ENCODE measurements around the gene OPCML.

DNA sequence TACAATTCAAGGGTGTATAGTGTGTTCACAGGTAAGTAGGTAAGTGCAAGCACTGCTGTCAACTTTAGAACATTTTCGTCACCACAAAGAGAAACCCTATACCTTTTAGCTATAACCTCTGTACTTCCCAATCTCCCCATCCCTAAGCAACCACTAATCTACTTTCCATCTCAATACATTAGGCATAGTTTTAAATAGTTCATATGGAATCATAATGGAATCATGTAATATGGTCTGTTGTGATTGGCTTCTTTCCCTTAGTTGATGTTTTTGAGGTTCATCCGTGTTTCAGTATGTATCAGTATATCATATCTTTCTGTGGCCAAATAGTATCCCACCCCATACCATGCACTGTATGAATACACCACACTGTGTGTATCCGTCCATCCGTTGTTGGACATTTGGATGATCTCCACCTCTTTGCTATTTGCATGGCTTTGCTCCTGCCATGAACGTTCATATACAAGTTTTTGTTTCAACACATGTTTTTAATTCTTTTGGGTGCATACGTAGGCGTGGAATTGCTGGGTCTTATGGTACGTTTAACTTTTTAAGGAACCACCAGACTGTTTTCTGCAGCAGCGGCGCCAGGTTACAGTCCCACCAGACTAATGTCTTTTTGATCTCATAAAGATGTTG is 27.7 kb upstream of the OPCML start:
- TF ChIP-seq, protein P1, sequence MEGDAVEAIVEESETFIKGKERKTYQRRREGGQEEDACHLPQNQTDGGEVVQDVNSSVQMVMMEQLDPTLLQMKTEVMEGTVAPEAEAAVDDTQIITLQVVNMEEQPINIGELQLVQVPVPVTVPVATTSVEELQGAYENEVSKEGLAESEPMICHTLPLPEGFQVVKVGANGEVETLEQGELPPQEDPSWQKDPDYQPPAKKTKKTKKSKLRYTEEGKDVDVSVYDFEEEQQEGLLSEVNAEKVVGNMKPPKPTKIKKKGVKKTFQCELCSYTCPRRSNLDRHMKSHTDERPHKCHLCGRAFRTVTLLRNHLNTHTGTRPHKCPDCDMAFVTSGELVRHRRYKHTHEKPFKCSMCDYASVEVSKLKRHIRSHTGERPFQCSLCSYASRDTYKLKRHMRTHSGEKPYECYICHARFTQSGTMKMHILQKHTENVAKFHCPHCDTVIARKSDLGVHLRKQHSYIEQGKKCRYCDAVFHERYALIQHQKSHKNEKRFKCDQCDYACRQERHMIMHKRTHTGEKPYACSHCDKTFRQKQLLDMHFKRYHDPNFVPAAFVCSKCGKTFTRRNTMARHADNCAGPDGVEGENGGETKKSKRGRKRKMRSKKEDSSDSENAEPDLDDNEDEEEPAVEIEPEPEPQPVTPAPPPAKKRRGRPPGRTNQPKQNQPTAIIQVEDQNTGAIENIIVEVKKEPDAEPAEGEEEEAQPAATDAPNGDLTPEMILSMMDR (IDR thresholded peaks at IDR 0.05): no peak
- TF ChIP-seq EP300 (IDR thresholded peaks at IDR 0.05; ENCODE audit: low read depth) (no peak), POLR2AphosphoS5 (IDR thresholded peaks at IDR 0.05) (no peak)

All from transverse colon (tissue), 4 donors.